Adrenal gland (tissue), 12 donors: ENCODE measurements around the gene FNDC4. TPM values are rescaled to one million over a fixed set of nuclear protein-coding genes. Genes with fewer than 3 reads are reported as not detected.

ENCODE experiments used
- DNase-seq, 7 donors: peaks; one replicate each; pipeline ENCODE4 v3.0.0-alpha.2; 2019 to 2020
- H3K27ac ChIP-seq, 5 donors: fragments of 200-600 bp; sonication (generic) in 4 of 5; 1 replicate in 3 of 5; 2 replicates in 2 of 5; pipeline versions ENCODE4 v1.5.1 to v1.8.0; 2016 to 2020; ENCODE audit warnings: mild to moderate bottlenecking in 1 of 5
- H3K27me3 ChIP-seq: fragments of 200-600 bp; 2 replicates; pipeline ENCODE4 v1.8.0; 2021
- H3K36me3 ChIP-seq, 2 donors: fragments of 200-600 bp; replicated peaks in 1 of 2; 1 replicate in 1 of 2; 2 replicates in 1 of 2; pipeline versions ENCODE4 v1.5.1 to v1.8.0; 2018 to 2022
- H3K4me1 ChIP-seq, 2 donors: fragments of 200-600 bp; replicated peaks in 1 of 2; 1 replicate in 1 of 2; 2 replicates in 1 of 2; pipeline versions ENCODE4 v1.5.1 to v1.8.0; 2018 to 2021
- H3K4me3 ChIP-seq, 4 donors: fragments of 200-600 bp; sonication (generic) in 3 of 4; one replicate each; pipeline ENCODE4 v1.5.1; 2016 to 2018
- H3K9me3 ChIP-seq, 3 donors: fragments of 200-600 bp; sonication (generic) in 1 of 3; replicated peaks in 1 of 3; 1 replicate in 2 of 3; 2 replicates in 1 of 3; pipeline versions ENCODE4 v1.5.1 to v1.8.0; 2016 to 2021
- POLR2A ChIP-seq, 2 donors: fragments of 450-650 bp; IDR thresholded peaks; one replicate each; pipeline ENCODE4 v1.6.1; 2017; ENCODE audit warnings: antibody characterized with exemption in 2 of 2, mild to moderate bottlenecking in 2 of 2, moderate library complexity in 1 of 2
- WGBS, 4 donors: extraction: QIAGEN DNeasy Blood & Tissue Kit in 2 of 4; methylation state at CpG; one replicate each; pipeline versions ENCODE4 v1.1.5 to v1.1.7; 2013 to 2017; 5-methylcytosine and 5-hydroxymethylcytosine counted together
- intact Hi-C, 2 donors: fragments of 100-400 bp; cut with DNase I; formaldehyde crosslinking; loops; one replicate each; pipeline versions ENCODE4 v1.14.1 to v1.15.0; 2022 to 2023
- polyA plus RNA-seq, 3 donors: library from polyadenylated mRNA; stranded (reverse); fragments of 200-250 nt in 2 of 3; fragments of 350-450 nt in 1 of 3; fragmentation: Illumina TruSeq in 1 of 3; extraction: RNeasy Lipid Tissue Mini Kit (QIAGEN cat#74804) in 1 of 3; gene quantifications; one replicate each; pipeline ENCODE4 v1.2.3, GENCODE V29; 2013 to 2014
- total RNA-seq, 9 donors: library from RNA; depleted of rRNA in 4 of 9; stranded (reverse); fragments of >200 nt in 4 of 9; fragments of 120-200 nt in 1 of 9; fragmentation: NEBNext Ultra II Directional in 1 of 9; extraction: Animal tissue kit (Norgen Biotek cat#: 25700) in 1 of 9; gene quantifications; one replicate each; pipeline versions ENCODE4 v1.1.0 to v1.2.4, GENCODE V29; 2013 to 2023
- TF ChIP-seq, protein P1 (sequence below), 6 experiments: fragments of 450-650 bp in 4 of 6; fragments of 200-600 bp in 2 of 6; sonication (generic) in 1 of 6; IDR thresholded peaks; 1 replicate in 5 of 6; 2 replicates in 1 of 6; pipeline versions ENCODE4 v1.5.1 to v1.8.0; 2016 to 2021; ENCODE audit warnings: antibody characterized with exemption in 6 of 6, mild to moderate bottlenecking in 2 of 6, moderate library complexity in 1 of 6
- donor health status: healthy with polysubstance abuse.
- donor health status: Bipolar disorder and iron deficiency.
- donor health status: DM: yes; HTN: yes; CAD: no.
- donor health status: DM: no; HTN: no; CAD: no.
- donor health status: DM: no; HTN: no; CAD: no.
- donor health status: DM: yes; HTN: yes; CAD: no.

The FNDC4 gene
- total and polyA plus RNA-seq, 12 donors: 35.3 to 331 (median 115) TPM

- intact Hi-C loops: no loop called here
- H3K9me3 ChIP-seq: no peaks in the 10 kb centered on the region
- H3K27me3 ChIP-seq: no peaks in the 10 kb centered on the region
- TF ChIP-seq, protein P1, sequence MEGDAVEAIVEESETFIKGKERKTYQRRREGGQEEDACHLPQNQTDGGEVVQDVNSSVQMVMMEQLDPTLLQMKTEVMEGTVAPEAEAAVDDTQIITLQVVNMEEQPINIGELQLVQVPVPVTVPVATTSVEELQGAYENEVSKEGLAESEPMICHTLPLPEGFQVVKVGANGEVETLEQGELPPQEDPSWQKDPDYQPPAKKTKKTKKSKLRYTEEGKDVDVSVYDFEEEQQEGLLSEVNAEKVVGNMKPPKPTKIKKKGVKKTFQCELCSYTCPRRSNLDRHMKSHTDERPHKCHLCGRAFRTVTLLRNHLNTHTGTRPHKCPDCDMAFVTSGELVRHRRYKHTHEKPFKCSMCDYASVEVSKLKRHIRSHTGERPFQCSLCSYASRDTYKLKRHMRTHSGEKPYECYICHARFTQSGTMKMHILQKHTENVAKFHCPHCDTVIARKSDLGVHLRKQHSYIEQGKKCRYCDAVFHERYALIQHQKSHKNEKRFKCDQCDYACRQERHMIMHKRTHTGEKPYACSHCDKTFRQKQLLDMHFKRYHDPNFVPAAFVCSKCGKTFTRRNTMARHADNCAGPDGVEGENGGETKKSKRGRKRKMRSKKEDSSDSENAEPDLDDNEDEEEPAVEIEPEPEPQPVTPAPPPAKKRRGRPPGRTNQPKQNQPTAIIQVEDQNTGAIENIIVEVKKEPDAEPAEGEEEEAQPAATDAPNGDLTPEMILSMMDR (IDR thresholded peaks at IDR 0.05): no peak
- no peaks in the 10 kb centered on the region for H3K36me3 ChIP-seq
- no peaks in the 10 kb centered on the region for H3K4me1 ChIP-seq
- no peak overlapping the region for H3K27ac ChIP-seq
- no peak overlapping the region for H3K4me3 ChIP-seq
- DNase-seq: no peak
- WGBS, 4 donors: 73 to 85% (median 81%) methylated on average over 4 of the region's 4 CpGs
Observed at GRCh38 chr2:27507293-27507692, 12.3 kb upstream of the FNDC4 start.

GRCh38 chr2:27506587-27506986 is 11.6 kb upstream of the FNDC4 start:
- TF ChIP-seq POLR2A (IDR thresholded peaks at IDR 0.05): no peak
- TF ChIP-seq, protein P1 (IDR thresholded peaks at IDR 0.05): no peak
- Histone ChIP-seq H3K27ac (no peak overlapping the region), H3K36me3 (no peaks in the 10 kb centered on the region), H3K4me1 (no peaks in the 10 kb centered on the region), H3K27me3 (no peaks in the 10 kb centered on the region), H3K4me3 (no peak overlapping the region), H3K9me3 (no peaks in the 10 kb centered on the region)
- no peak for DNase-seq
- 82 to 93% (median 91%) methylated on average over 6 of the region's 6 CpGs for WGBS, 4 donors
- intact Hi-C loops: no loop called here

- DNase-seq: no peak
- 81 to 83% (median 82%) methylated on average over 4 of the region's 4 CpGs for WGBS, 4 donors
- no peak overlapping the region for H3K27ac ChIP-seq
- TF ChIP-seq, protein P1 (IDR thresholded peaks at IDR 0.05): no peak
- no peak for TF ChIP-seq POLR2A (IDR thresholded peaks at IDR 0.05)
- no peak overlapping the region for H3K4me3 ChIP-seq
- H3K9me3 ChIP-seq: no peaks in the 10 kb centered on the region
- no peaks in the 10 kb centered on the region for H3K36me3 ChIP-seq
- no peaks in the 10 kb centered on the region for H3K27me3 ChIP-seq
- no peaks in the 10 kb centered on the region for H3K4me1 ChIP-seq
- intact Hi-C loops: no loop called here
Observed at GRCh38 chr2:27502142-27502541, 7.1 kb upstream of the FNDC4 start.

GRCh38 chr2:27501042-27501441 is 6.0 kb upstream of the FNDC4 start:
- no peaks in the 10 kb centered on the region for H3K36me3 ChIP-seq
- intact Hi-C loops: no loop called here
- H3K4me1 ChIP-seq: no peaks in the 10 kb centered on the region

More at GRCh38 chr2:27501042-27501441, 6.0 kb upstream of the FNDC4 start:
- H3K9me3 ChIP-seq: no peaks in the 10 kb centered on the region
- DNase-seq: no peak
- no peaks in the 10 kb centered on the region for H3K27me3 ChIP-seq
- TF ChIP-seq, protein P1 (IDR thresholded peaks at IDR 0.05): no peak
- no peak for TF ChIP-seq POLR2A (IDR thresholded peaks at IDR 0.05)
- no peak overlapping the region for H3K4me3 ChIP-seq
- no peak overlapping the region for H3K27ac ChIP-seq
